ENCODE measurements around the gene ATP5F1D. TPM values are rescaled to one million over a fixed set of nuclear protein-coding genes. Genes with fewer than 3 reads are reported as not detected.

The ATP5F1D gene
- total RNA-seq, 2 donors from 2014 or later = 341 to 530 TPM

Other genes with a start within 250 kb of the ATP5F1D start
- gene GRIN3B, start 241.3 kb upstream of the ATP5F1D start, total RNA-seq = not detected
- 100 to 1,000 TPM; 185 to 224 TPM for gene TMEM259, start 220.6 kb upstream of the ATP5F1D start, total RNA-seq
- gene RNU6-2, start 220.2 kb upstream of the ATP5F1D start, total RNA-seq = not detected
- gene CNN2, start 215.1 kb upstream of the ATP5F1D start, total RNA-seq = 100 to 1,000 TPM in 1 of 2 donors, 10 to 100 TPM in 1; 76.6 to 106 TPM
- gene ABCA7, start 201.6 kb upstream of the ATP5F1D start, total RNA-seq = 10 to 100 TPM; 23.3 to 35.1 TPM
- gene ARHGAP45, start 174.6 kb upstream of the ATP5F1D start, total RNA-seq = 10 to 100 TPM; 37.9 to 47.2 TPM
- 100 to 1,000 TPM; 116 to 141 TPM for gene POLR2E, start 146.4 kb upstream of the ATP5F1D start, total RNA-seq
- 100 to 1,000 TPM; 162 to 176 TPM for gene GPX4, start 137.8 kb upstream of the ATP5F1D start, total RNA-seq
- 10 to 100 TPM; 58.6 to 71.9 TPM for gene SBNO2, start 67.5 kb upstream of the ATP5F1D start, total RNA-seq
- gene STK11, start 36.0 kb upstream of the ATP5F1D start, total RNA-seq = 10 to 100 TPM; 71.8 to 91.8 TPM
- gene CBARP, start 3.7 kb upstream of the ATP5F1D start, total RNA-seq = under 1 TPM; 0.21 to 0.50 TPM
- 100 to 1,000 TPM; 202 to 276 TPM for gene MIDN, start 6.8 kb downstream of the ATP5F1D start, total RNA-seq
- gene CIRBP, start 27.6 kb downstream of the ATP5F1D start, total RNA-seq = 100 to 1,000 TPM; 220 to 267 TPM
- gene FAM174C, start 33.8 kb downstream of the ATP5F1D start, total RNA-seq = 10 to 100 TPM; 43.7 to 48.9 TPM
- 10 to 100 TPM; 83.8 to 85.4 TPM for gene EFNA2, start 44.1 kb downstream of the ATP5F1D start, total RNA-seq
- 100 to 1,000 TPM; 141 to 178 TPM for gene NDUFS7, start 142.2 kb downstream of the ATP5F1D start, total RNA-seq
- gene GAMT, start 159.8 kb downstream of the ATP5F1D start, total RNA-seq = 1 to 10 TPM; 2.3 to 2.5 TPM
- 100 to 1,000 TPM in 1 of 2 donors, 10 to 100 TPM in 1; 82.1 to 106 TPM for gene DAZAP1, start 165.8 kb downstream of the ATP5F1D start, total RNA-seq
- 100 to 1,000 TPM; 908 to 922 TPM for gene RPS15, start 196.6 kb downstream of the ATP5F1D start, total RNA-seq
- under 1 TPM; 0.18 to 0.56 TPM for gene APC2, start 208.4 kb downstream of the ATP5F1D start, total RNA-seq
- 10 to 100 TPM; 34.2 to 35.7 TPM for gene C19orf25, start 237.5 kb downstream of the ATP5F1D start, total RNA-seq
- 1 to 10 TPM; 3.2 to 4.6 TPM for gene PCSK4, start 248.6 kb downstream of the ATP5F1D start, total RNA-seq
- 1 to 10 TPM; 3.5 to 4.1 TPM for gene REEP6, start 249.4 kb downstream of the ATP5F1D start, total RNA-seq

All from left colon (tissue), 2 donors.